ENCODE results near the gene CD6. TPM values are rescaled to one million over a fixed set of nuclear protein-coding genes. Genes with fewer than 3 reads are reported as not detected.

Gene CD6
- total RNA-seq, 1 donor from 2014 or later: not detected

- H3K4me3 Mint-ChIP-seq: peak overlapping the region; percentile 27
These were observed 24.7 kb upstream of the CD6 start for GRCh38 chr11:60946601-60947264.

GRCh38 chr11:60947700-60948099 lies 23.8 kb upstream of the CD6 start:
- H3K4me1 Mint-ChIP-seq: peaks cover 37% of the 10 kb centered on the region
- Histone ChIP-seq H3K9ac (no peak overlapping the region), H3K4me2 (peak overlapping the region; percentile 22), H3K4me3 (no peak overlapping the region), H3F3A (ENCODE audit: low read depth) (peaks cover 16% of the 10 kb centered on the region), H3K9me3 (ENCODE audit: low read depth) (no peaks in the 10 kb centered on the region), H3K36me3 (no peaks in the 10 kb centered on the region), H3K27me3 (peaks cover 42% of the 10 kb centered on the region), H4K20me1 (ENCODE audit: low read depth) (no peaks in the 10 kb centered on the region), H3K79me2 (ENCODE audit: low read depth) (no peaks in the 10 kb centered on the region), H3K4me1 (peaks cover 22% of the 10 kb centered on the region), H2AFZ (replicated peaks) (no peak overlapping the region), H3K27ac (no peak overlapping the region)
- H3K9me3 Mint-ChIP-seq: no peaks in the 10 kb centered on the region
- no peak for TF ChIP-seq CTCF (IDR thresholded peaks at IDR 0.05)
- TF ChIP-seq EZH2 (IDR thresholded peaks at IDR 0.05): no peak
- TF ChIP-seq EZH2phosphoT487 (IDR thresholded peaks at IDR 0.05): no peak
- no peak overlapping the region for H3K27ac Mint-ChIP-seq
- no peak overlapping the region for H3K4me3 Mint-ChIP-seq
- no peak for DNase-seq (ENCODE audit: low spot score)
- no peaks in the 10 kb centered on the region for H3K36me3 Mint-ChIP-seq
- peaks cover 25% of the 10 kb centered on the region for H3K27me3 Mint-ChIP-seq (ENCODE audit: insufficient read depth, low read depth)

More at GRCh38 chr11:60946601-60947264, 24.7 kb upstream of the CD6 start:
- no peak overlapping the region for H2AFZ ChIP-seq (replicated peaks)
- H3K27ac ChIP-seq: no peak overlapping the region
- TF ChIP-seq EZH2phosphoT487 (IDR thresholded peaks at IDR 0.05) (no peak), CTCF (IDR thresholded peaks at IDR 0.05) (no peak), EZH2 (IDR thresholded peaks at IDR 0.05) (no peak)
- H3K9ac ChIP-seq: no peak overlapping the region
- H3K4me1 Mint-ChIP-seq: peaks cover 30% of the 10 kb centered on the region
- H3K4me2 ChIP-seq: no peak overlapping the region
- H3K27ac Mint-ChIP-seq: peak overlapping the region; percentile 42
- H3K4me1 ChIP-seq: peaks cover 14% of the 10 kb centered on the region
- H3K79me2 ChIP-seq (ENCODE audit: low read depth): no peaks in the 10 kb centered on the region
- H3K27me3 Mint-ChIP-seq (ENCODE audit: insufficient read depth, low read depth): peaks cover 20% of the 10 kb centered on the region
- no peak for DNase-seq (ENCODE audit: low spot score)
- H3K36me3 ChIP-seq: no peaks in the 10 kb centered on the region
- H3K9me3 ChIP-seq (ENCODE audit: low read depth): no peaks in the 10 kb centered on the region
- no peaks in the 10 kb centered on the region for H3K36me3 Mint-ChIP-seq
- peaks cover 10% of the 10 kb centered on the region for H3F3A ChIP-seq (ENCODE audit: low read depth)
- H3K27me3 ChIP-seq: peaks cover 32% of the 10 kb centered on the region
- no peaks in the 10 kb centered on the region for H3K9me3 Mint-ChIP-seq
- no peaks in the 10 kb centered on the region for H4K20me1 ChIP-seq (ENCODE audit: low read depth)
- no peak overlapping the region for H3K4me3 ChIP-seq

DNA sequence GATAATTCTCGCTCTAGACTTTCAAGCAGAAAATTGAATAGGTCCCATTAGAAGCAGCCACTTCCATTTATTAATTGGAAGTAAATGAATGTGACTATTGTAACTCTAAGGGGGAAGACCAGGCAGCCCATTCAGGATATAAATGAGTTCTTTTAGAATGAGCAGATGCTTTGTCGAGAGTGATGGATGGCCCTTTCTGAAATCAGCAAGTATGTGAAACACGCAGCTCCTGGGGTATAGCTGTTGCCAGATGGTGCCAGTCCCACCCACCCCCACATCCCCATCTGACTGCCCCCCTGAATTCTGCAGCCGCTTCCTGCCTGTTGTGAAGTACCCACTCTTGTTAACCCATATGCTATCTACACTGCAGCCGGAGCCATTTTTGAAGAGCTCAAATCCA lies 23.2 kb upstream of the CD6 start:
- peaks cover 37% of the 10 kb centered on the region for H3K4me1 Mint-ChIP-seq
- no peak overlapping the region for H3K4me3 Mint-ChIP-seq
- DNase-seq (ENCODE audit: low spot score): no peak
- H3K9me3 Mint-ChIP-seq: no peaks in the 10 kb centered on the region
- H3K9me3 ChIP-seq (ENCODE audit: low read depth): no peaks in the 10 kb centered on the region
- H3K4me2 ChIP-seq: peak overlapping the region; percentile 22
- H3K27ac Mint-ChIP-seq: no peak overlapping the region
- H3K9ac ChIP-seq: no peak overlapping the region
- no peaks in the 10 kb centered on the region for H3K36me3 Mint-ChIP-seq
- H3K36me3 ChIP-seq: no peaks in the 10 kb centered on the region
- H3K27me3 Mint-ChIP-seq (ENCODE audit: insufficient read depth, low read depth): peaks cover 29% of the 10 kb centered on the region
- no peaks in the 10 kb centered on the region for H3K79me2 ChIP-seq (ENCODE audit: low read depth)
- no peaks in the 10 kb centered on the region for H4K20me1 ChIP-seq (ENCODE audit: low read depth)
- no peak overlapping the region for H2AFZ ChIP-seq (replicated peaks)
- H3F3A ChIP-seq (ENCODE audit: low read depth): peaks cover 16% of the 10 kb centered on the region
- H3K4me1 ChIP-seq: peaks cover 22% of the 10 kb centered on the region
- H3K27ac ChIP-seq: no peak overlapping the region
- no peak overlapping the region for H3K4me3 ChIP-seq
- TF ChIP-seq EZH2phosphoT487 (IDR thresholded peaks at IDR 0.05) (no peak), EZH2 (IDR thresholded peaks at IDR 0.05) (no peak), CTCF (IDR thresholded peaks at IDR 0.05) (no peak)
- peaks cover 46% of the 10 kb centered on the region for H3K27me3 ChIP-seq
